Right kidney (tissue), 1 donor: Measurements from ENCODE around the gene FOXN3.

Source experiments
- DNase-seq: peaks from one replicate; pipeline ENCODE4 v3.0.0-alpha.2; 2016

FOXN3 gene

DNA sequence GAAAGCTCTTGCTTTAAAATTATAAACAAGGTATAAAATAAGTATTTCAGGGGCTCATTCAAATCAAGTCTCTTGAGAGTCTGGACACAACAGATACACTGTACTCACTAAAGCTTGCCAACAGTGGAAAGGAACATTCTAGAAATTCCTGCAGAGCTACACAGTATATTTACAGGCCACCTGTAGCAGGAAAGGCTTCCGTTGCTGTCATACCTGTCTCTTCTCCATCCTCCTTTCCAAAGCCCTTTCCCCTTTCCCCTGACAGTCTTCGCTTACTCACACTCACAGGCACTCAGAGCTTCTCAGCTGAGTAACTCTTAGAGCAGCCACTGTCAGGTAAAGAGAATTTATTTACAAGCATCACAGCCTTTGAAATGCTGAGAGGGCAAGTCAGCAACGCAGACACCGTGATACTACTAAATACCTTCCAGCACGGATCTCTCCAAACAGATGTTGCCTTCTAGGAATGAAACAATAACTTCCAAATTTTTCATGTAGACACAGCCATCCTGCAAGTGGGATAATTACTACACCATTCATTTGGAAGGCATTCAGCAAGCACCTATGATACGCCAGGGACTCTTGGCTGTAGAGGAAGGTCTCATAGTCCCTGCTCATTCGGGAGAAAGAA, 167.9 kb downstream of the FOXN3 start:
- no peak for DNase-seq

DNA sequence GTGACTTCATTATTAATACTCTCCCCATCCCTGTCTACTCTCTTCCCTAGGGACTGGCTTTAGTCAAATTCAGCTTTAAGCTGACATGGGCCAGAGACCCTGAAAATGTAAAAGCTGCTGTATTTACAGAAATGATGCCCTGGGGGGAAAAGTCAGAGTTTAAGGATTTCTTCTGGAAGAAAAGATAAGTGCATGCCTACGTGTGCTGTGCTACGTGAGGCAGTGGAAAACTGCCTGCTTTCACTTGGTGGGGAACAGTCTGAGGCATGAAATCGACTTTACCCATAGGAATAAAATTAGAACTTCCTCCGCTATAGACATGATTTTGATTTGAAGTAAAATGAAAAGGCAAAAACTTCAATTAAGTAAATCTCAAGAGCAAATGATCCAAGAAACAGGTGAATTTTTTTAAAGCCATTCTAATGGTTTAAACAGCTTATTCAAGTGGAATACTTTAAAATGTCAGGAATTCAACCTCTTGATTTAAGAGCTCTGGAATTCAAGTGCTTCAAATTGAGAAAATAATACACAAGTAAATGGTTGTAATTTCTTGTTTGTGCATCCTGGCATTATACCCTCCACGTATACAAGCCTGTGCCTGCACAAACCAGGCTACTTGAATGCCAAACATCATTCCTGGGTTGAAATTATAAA, 168.5 kb downstream of the FOXN3 start:
- DNase-seq = no peak

DNA sequence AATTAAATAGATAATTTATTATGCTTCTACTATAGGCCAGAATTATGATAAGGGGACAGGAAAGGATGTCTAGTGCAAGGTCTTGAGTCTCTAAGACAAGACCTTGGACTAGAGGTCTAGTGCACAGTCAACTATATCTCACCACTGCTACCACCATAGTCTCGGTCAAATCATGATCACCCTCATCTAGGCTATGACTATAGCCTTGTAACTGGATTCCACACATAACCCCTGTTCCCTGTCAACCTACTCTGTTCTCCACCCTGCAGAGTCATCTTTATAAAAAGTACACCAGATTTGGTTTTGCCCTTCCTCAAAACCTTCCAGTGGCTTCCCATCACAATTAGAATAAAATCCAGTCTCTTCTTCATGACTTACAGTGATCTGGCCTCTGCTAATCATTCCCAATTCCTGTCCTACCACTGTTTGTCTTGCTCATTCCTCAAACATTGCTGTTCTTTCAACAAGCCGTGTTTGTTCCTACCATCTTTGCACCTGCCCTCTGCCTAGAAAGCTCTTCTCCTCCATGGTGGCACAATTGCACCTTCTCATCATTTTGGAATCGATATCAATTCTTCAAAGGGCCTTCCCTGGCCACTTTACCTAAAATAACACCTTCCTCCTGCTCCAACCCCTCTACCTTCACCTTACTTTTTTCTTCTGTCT, 169.4 kb downstream of the FOXN3 start:
- no peak for DNase-seq

DNA sequence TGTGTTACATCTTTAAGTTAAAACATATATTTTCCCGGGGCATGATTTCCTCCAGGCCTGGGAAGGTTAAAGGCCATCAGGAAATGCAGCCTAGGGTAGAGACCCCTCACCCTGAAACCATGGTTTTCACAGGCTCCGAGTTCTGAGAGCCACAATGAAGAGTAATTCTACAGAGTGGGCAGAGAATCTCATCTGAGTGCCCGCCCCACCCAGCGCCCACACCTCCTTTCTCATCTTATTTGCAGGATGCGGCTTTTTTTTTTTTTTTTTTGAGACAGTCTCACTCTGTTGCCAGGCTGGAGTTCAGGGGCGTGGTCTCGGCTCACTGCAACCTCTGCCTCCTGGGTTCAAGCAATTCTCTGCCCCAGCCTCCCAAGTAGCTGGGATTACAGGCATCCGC, 170.7 kb downstream of the FOXN3 start:
- DNase-seq = no peak

DNA sequence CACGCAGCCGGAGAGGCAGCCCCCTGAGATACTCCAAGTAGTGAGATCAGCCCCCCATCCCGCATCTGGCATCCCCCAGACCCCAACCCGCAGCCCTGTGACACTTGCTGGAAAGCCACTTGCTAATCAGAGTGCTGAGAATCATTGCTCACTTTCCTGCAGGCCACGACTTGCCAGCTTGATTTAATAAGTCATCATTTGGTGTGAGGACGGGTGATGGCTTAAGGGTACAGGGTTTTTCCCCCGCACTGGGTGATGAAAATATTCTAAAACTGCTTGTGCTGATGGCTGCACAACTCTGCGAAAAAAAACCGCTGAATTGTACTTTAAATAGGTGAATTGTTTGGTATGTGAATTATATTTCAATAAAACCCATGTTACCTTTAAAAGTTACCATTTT, 171.2 kb downstream of the FOXN3 start:
- DNase-seq = no peak

DNA sequence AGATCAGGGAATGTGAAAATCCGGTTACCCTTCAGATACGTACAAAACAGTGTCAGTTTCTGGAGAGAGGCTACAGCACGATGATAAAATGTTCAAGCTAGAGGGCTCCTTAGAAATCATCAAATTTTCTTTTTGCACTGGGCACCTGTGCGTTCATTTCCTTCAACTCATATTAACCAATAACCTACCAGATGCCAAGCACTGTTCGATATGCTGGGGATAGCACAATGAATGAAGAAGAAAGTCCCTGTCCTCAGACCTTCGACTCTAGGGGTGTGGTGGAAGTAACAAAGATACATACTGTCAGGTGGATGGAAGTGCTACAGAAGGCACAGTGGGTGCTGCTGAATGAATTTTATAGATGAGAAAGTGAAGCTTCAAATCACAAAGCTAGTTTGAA, 172.3 kb downstream of the FOXN3 start:
- DNase-seq = no peak

DNA sequence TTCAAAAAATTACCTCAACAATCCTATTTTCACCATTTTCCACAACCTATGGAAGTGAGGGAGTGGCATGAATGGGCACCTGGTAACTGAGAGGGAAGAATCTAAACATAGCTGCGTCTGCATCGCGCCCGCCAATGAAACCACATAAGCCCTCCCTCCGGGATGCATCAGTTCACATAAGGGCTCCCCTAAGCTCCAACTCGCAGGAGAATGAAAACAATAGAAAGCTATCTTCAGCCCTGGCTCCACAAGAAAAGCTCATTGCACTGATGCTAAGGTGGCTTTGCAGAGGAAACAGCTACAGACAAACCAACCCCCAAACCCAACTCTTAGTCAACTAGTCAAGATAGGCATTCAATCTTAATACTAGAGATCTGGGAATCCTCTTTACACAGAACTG, 173.3 kb downstream of the FOXN3 start:
- DNase-seq = no peak

DNA sequence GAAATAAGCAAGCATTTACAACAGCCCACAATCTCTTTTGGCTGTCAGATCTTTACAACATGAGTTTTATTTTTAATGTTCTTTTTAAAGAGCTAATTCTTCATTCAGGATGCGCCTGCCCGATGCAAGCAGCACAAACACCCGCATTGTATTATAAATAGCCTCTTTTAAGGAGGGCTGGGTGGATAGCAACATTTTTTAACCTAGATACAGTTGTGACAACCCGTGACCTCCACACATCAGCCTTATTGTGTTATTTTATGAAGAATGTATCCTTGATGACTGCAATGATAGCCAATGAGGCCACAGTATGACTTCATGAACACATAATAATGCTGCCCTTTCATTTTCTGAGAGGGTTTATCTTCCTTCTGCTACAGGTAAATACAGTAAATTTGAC, 173.7 kb downstream of the FOXN3 start:
- DNase-seq = no peak

DNA sequence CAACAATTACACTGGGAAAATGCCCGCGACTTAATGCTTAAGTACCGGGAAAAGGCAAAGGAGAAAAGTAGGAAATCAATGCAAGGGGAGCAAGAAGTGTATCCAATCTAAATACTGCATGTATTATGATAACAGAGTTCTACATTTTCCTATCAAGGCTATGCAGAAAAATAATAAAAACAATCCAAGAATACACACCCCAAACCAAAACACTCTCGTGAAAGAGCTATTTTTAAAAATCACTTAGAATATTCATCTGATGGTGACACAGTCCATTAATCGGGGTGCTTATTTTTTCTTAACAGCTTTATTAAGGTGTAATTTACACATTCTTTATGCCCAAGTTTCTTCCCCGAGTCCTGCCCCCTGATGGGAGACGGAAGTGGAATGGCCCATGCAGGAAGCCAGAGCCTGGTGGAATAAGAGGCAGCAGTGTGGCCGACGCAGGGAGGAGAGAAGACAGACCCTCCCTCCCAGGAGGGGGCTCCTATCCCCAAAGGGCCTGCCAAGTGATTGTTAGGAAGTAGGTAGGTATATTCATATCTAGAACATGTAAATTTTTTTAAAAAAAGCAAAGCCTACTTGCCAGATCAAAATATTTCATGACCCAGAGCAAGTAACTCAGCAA, 174.3 kb downstream of the FOXN3 start:
- no peak for DNase-seq

DNA sequence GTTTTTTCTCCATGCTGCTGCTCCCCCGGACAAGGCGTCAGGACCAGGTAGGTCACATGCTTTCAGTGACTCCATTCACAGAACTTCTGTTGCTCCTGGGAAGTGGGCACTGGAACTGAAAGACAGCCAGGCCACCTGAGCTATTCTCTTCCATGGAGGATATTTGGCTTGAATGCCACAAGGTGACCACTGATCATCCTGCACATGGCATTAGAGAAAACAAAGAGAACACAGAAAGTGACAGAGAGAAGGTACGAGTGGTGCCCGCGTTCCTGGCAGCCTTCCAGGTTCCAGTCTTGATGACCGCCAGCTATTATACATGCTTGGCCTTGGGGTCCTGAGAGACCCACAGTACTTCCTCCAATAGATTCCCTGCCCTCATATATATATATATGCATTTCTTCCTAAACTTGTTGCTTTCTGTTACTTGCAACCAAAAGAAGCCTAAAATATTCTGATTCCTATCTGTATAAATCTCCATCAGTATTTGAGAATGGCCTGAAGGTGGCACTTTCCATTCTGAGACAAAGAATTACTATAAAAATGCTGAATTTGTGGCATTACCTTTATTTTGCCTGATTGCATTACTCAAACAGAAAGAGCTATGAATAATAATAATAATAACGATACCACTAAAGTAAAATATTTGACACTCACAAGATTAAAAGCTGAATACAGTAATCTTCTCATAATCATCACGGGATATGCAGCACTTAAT, 174.9 kb downstream of the FOXN3 start:
- no peak for DNase-seq

DNA sequence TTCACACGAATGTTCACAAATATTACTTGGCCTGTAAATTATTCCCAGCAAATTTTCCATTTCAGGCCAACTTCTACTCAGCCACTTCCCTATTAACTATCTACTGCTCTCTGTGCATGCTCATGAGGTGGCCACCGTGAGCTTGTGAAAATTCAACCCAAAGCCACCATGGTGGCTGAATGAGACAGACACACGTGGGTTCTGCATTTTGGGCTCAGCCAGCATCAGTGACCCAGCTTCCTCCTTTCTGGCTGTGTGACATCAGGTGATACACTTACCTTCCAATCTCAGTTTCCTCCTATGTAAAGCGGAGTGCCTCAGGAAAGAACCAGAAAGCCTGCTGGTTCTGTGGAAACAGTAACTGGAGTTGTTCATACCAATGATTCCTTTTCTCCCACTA, 175.8 kb downstream of the FOXN3 start:
- DNase-seq = no peak

DNA sequence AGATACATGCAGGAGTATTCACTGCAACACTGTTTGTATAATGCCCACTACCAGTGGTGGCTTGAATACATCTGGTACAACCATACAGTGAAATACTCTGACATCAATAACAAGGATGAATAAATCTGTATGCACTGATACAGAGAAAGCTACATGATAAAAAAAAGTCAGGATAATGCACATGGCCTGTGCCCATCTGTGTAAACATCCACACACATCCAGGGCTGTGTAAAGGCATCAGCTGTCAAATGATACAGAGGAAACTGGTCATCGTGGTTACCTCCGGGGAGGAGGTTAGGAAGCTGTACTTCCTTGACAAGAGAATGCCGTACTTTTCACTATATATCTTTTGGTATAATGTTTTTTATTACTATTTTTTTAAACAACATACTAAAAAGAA, 176.6 kb downstream of the FOXN3 start:
- DNase-seq = no peak

DNA sequence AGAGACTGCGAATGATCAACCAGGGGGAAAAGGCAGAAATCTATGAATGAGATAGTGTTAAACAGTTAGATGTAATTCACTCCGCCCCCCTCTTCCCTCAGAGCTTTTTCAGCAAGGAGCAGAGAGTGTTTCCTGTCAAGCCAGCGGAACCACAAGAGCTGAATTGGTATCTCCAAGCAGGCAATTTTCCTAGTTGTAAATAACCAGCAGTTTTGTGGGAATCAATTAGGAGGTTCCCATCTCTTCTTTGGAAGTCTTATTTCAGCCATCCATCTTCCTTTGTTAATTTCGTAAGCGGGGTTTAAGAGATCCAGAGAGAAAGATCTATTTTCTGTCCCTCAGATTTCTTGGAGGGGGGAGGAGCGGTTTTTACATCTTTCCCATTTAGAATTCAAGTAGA, 178.0 kb downstream of the FOXN3 start:
- DNase-seq = no peak

DNA sequence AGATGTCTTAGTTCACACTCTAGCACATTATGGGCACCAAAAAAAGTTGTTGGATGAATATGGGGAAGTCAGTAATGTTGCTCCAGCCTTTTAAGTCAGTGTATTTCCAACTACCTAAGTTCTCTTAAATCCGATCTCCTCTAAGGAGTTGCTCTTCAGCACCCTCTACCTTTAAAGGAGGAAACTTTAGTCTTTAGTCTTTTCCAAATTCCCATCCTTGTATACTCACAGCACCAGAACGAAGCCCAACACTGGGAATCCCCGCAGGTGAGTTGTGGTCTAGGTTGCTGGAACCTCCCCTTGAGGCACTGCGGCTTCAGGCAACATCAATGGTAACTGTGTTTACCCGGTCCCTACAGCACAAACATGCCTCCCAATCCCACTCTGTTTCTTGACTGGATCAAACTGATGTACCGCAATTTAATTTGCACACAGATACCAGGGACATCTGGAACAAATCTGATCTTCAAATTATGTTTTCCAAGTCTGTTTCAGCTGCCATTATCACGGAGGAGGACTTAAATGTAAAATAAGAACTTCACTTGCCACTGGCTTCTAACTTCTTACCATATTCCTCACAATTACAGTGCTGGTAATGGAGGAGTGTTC, 179.0 kb downstream of the FOXN3 start:
- DNase-seq = no peak

DNA sequence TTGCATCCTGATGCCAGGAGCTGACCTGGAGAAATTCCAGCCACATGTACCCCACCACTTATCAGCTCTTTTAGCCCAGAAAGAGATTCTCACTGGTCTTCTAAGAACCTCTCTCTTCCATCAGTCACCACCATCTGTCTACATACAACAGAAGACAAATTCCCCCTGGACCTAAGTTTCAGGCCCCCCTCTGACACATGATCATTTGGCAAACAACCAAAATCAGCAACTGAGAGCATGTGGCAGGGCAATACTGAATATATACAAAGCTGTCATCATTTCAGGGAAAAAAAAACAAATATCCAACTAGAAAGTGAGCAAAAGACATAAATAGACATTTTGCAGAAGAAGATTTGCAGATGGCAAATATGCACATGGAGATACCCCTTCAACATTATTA, 180.2 kb downstream of the FOXN3 start:
- no peak for DNase-seq

DNA sequence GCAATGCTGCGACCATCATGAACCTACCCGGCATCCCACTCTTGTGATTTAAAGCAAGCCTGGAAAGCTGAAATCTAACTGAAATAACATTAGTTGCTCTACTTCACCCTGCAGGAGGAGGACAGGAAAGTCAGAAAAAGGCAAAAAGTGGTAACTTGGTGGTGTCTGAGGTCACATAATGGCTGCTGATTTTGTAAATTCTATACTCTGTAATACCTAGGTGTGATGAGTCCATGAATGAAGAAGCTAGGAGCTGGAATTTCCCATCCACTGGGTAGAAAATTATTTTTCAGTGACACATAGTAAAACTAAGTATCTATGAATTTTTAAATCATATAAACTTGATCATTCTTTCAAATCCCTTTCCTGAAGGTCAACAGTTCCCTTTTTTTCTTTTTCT, 183.8 kb downstream of the FOXN3 start:
- DNase-seq = no peak

DNA sequence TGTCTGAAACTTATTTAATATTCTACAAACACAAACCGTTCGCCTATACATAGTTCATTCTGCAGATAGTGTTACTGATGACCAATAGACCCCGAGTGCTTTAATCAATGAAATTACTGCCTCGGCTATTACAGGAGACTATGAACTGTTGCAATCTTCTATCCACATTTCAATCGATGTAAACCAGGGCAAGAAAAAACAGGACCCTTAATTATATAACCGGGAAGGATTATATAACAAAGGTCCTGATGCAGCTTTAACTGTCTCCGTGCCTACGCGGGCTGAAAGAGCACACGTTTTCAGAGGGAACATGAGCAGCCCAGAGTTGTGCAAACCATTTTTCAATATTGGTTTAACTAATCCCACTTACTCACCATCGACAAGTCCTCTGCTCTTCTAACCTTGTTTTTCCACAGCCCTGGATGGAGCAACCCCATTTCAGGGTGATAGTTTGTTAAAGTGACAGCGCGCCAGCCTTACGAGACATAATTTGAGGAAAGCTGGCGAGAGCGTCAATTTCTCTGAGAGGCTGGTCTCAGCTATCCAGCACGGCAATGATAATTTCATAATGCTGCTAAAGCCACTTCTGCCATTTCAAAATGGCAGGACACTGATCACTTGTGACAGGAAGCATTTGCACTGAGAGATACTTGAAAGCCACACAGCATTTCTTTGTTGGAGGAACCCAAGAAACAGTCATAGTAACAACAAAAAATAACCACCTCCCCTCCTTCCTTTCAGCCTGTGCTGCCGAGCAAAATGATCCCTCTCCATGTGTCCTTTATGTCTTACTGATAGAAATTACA, 184.6 kb downstream of the FOXN3 start:
- DNase-seq = no peak

DNA sequence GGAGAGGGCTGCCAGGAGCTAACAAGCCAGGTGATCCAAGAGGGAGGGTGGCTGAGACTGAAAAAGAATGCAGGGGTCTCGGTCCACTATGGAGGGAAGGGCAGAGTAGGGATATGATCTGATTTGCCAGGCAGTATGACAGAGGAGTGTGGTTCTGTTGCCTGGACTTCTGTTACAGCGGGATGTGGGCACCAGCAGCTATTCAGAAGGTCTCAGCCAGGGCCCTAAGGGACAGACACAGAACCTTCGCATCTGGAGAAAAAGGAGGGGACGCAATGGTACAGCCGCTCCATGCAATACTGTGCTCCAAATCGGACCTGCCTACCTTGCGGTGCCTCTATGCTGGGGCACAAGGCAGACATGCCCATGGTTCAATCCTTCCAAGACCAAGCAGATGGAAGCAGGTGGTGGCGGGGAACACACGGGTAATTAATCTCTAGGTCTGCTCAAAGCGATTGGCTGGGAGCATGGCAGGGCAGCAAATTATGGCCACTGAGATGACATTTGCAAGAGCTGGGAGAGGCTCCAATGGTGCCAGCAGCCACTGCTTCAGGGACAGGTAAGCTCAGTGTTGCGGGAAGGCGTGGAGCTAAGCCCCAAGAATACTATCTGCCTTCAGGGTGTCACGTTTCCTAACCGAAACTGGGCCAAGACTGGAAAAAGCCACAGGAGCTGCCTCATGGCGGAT, 185.5 kb downstream of the FOXN3 start:
- no peak for DNase-seq

DNA sequence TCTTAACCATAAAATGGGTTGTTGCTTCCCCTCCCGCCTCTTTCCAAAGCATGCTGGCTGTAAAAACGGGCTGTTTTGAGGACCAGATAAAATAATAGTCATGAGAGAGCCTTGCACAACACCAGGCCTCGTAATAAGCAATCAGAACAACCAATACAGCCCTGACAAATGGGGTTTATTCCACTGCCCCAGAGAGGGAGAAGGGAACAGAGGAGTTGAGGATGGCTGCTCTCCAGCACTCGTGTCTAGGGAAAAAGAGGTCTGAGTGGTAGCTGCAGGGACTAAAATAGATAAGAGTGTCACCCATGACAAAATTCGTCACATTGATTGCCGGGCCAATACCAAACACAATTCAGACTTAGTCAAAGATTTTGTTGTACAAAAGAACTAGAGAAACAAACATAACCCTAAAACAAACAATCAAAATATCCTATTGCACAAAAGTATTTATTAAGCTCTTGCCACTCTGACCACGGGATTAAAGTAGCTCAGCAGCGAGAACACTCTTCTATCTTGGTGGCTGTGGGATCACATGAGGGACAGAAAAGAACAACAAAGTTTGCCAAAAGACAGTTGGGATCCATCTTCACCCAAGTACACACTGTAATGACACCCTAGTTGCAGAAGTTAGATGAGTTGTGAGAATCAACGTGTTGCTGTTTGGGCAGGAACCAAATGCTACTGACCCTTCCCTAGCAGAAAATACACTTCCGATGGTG, 188.0 kb downstream of the FOXN3 start:
- DNase-seq = no peak

DNA sequence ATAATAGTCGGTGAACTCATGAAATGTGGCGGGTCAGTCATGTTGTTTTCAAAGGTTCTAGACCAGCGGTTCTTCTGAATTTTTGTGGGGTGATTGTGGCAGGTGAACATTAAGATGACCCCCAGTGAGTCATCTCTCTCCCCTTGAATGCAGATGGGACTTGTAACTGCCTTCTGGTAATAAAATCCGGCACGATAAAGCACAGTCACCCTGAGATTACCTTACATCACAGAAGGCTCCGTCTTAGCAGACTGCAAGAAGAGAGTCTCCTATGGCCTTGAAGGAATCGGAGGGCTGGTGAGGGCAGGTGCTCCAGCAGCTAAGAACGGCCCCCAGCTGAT, 189.6 kb downstream of the FOXN3 start:
- DNase-seq = no peak
